GM23338 (cell line): ENCODE measurements around the gene YTHDF2.

Experiments used
- ETS1 ChIP-seq: IDR thresholded peaks from 2 replicates; pipeline ENCODE4 v1.6.1; 2016; ENCODE audit warnings: antibody characterized with exemption
- EZH2 ChIP-seq: fragments of 200-600 bp; sonication (generic); IDR thresholded peaks from one replicate; pipeline ENCODE4 v1.8.0; 2017; ENCODE audit warnings: antibody characterized with exemption, mild to moderate bottlenecking, low read depth; ENCODE audit not compliant: unreplicated experiment
- EZH2phosphoT487 ChIP-seq: fragments of 200-600 bp; sonication (generic); IDR thresholded peaks from one replicate; pipeline ENCODE4 v1.8.1; 2018; ENCODE audit warnings: antibody characterized with exemption; ENCODE audit not compliant: unreplicated experiment
- JUNB ChIP-seq: IDR thresholded peaks from one replicate; pipeline ENCODE4 v1.6.1; 2016; ENCODE audit warnings: antibody characterized with exemption; ENCODE audit not compliant: unreplicated experiment
- POLR2AphosphoS5 ChIP-seq: IDR thresholded peaks from 2 replicates; pipeline ENCODE4 v1.6.1; 2016; ENCODE audit warnings: antibody characterized with exemption, low read depth
- REST ChIP-seq: IDR thresholded peaks from one replicate; pipeline ENCODE4 v1.6.1; 2018; ENCODE audit warnings: antibody characterized with exemption; ENCODE audit not compliant: unreplicated experiment
- ZNF114 ChIP-seq: fragments of 250-450 bp; sonication (Bioruptor Pico); IDR thresholded peaks from 2 replicates; pipeline ENCODE4 v1.5.0; 2020; ENCODE audit warnings: mild to moderate bottlenecking, moderate library complexity
- TF ChIP-seq, protein P1 (sequence below), 2 experiments: fragments of 200-600 bp in 1 of 2; sonication (generic) in 1 of 2; conservative IDR thresholded peaks; 2 replicates each; pipeline versions ENCODE4 v1.5.1 to v1.6.1; 2016 to 2017; ENCODE audit warnings: antibody characterized with exemption in 2 of 2, low read depth in 2 of 2, mild to moderate bottlenecking in 2 of 2, moderate library complexity in 1 of 2

DNA sequence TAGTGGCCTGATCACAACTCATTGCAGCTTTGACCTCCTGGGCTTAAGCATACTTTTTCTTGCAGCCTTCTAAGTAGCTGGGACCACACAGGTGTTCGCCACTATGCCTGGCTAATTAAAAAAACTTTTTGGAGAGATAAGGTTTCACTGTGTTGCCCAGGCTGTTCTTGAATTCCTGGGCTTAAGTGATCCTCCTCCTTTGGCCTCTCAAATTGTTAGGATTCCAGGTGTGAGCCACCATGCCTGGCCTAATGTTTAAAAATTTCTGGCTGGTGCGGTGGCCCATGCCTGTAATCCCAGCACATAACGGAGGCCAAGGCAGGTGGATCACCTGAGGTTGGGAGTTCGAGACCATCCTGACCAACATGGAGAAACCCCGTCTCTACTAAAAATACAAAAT, 24.4 kb downstream of the YTHDF2 start:
- TF ChIP-seq, protein P1, sequence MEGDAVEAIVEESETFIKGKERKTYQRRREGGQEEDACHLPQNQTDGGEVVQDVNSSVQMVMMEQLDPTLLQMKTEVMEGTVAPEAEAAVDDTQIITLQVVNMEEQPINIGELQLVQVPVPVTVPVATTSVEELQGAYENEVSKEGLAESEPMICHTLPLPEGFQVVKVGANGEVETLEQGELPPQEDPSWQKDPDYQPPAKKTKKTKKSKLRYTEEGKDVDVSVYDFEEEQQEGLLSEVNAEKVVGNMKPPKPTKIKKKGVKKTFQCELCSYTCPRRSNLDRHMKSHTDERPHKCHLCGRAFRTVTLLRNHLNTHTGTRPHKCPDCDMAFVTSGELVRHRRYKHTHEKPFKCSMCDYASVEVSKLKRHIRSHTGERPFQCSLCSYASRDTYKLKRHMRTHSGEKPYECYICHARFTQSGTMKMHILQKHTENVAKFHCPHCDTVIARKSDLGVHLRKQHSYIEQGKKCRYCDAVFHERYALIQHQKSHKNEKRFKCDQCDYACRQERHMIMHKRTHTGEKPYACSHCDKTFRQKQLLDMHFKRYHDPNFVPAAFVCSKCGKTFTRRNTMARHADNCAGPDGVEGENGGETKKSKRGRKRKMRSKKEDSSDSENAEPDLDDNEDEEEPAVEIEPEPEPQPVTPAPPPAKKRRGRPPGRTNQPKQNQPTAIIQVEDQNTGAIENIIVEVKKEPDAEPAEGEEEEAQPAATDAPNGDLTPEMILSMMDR (conservative IDR thresholded peaks at IDR 0.05; ENCODE audit: low read depth in 2 of 2): no peak
- TF ChIP-seq EZH2: no peak
- no peak for TF ChIP-seq POLR2AphosphoS5
- no peak for TF ChIP-seq REST
- no peak for TF ChIP-seq ETS1
- no peak for TF ChIP-seq JUNB
- no peak for TF ChIP-seq ZNF114 (CRISPR knock-in tag)
- no peak for TF ChIP-seq EZH2phosphoT487
